HepG2 (cell line): ENCODE data around the gene IQCH. TPM values are rescaled to one million over a fixed set of nuclear protein-coding genes. Genes with fewer than 3 reads are reported as not detected.

Experiments used
- AHDC1 ChIP-seq: sonication (generic); formaldehyde crosslinking; IDR thresholded peaks from 2 replicates; pipeline ENCODE4 v1.5.1; 2020; ENCODE audit warnings: mild to moderate bottlenecking, missing genetic modification reagents, borderline replicate concordance
- ATAD3A ChIP-seq: sonication (generic); formaldehyde crosslinking; IDR thresholded peaks from 2 replicates; pipeline ENCODE4 v1.4.0; 2020; ENCODE audit warnings: missing genetic modification reagents
- HNRNPL ChIP-seq: fragments of 200-400 bp; formaldehyde crosslinking; IDR thresholded peaks from 2 replicates; pipeline ENCODE4 v1.6.1; 2017; ENCODE audit warnings: mild to moderate bottlenecking, low read depth, low read length
- KDM6A ChIP-seq: IDR thresholded peaks from 2 replicates; pipeline ENCODE4 v1.6.1; 2016; ENCODE audit warnings: low read depth
- KLF11 ChIP-seq: IDR thresholded peaks from 2 replicates; pipeline ENCODE4 v1.6.1; 2016; ENCODE audit warnings: missing compliant biosample characterization
- MED1 ChIP-seq: sonication (generic); formaldehyde crosslinking; IDR thresholded peaks from 2 replicates; pipeline ENCODE4 v1.4.0; 2020; ENCODE audit warnings: missing genetic modification reagents
- MLLT10 ChIP-seq: sonication (generic); formaldehyde crosslinking; IDR thresholded peaks from 2 replicates; pipeline ENCODE4 v1.4.0; 2020; ENCODE audit warnings: missing genetic modification reagents
- NR0B2 ChIP-seq: sonication (generic); formaldehyde crosslinking; IDR thresholded peaks from 2 replicates; pipeline ENCODE4 v1.4.0; 2020; ENCODE audit warnings: mild to moderate bottlenecking, missing genetic modification reagents
- SP1 ChIP-seq, 2 experiments: fragments of 450-650 bp in 1 of 2; sonication (generic) in 1 of 2; formaldehyde crosslinking in 1 of 2; IDR thresholded peaks; 2 replicates each; pipeline versions ENCODE4 v1.4.0 to v1.6.1; 2016 to 2020; ENCODE audit warnings: missing genetic modification reagents in 1 of 2
- ZFP41 ChIP-seq: sonication (generic); formaldehyde crosslinking; IDR thresholded peaks from 2 replicates; pipeline ENCODE4 v1.4.0; 2020; ENCODE audit warnings: mild to moderate bottlenecking, missing genetic modification reagents, borderline replicate concordance
- ZFP62 ChIP-seq: sonication (generic); formaldehyde crosslinking; IDR thresholded peaks from 2 replicates; pipeline ENCODE4 v1.4.0; 2020; ENCODE audit warnings: missing genetic modification reagents
- ZNF292 ChIP-seq: sonication (generic); formaldehyde crosslinking; IDR thresholded peaks from 2 replicates; pipeline ENCODE4 v1.8.1; 2022; ENCODE audit warnings: mild to moderate bottlenecking, low read depth, missing genetic modification reagents, borderline replicate concordance
- ZNF296 ChIP-seq: sonication (generic); formaldehyde crosslinking; conservative IDR thresholded peaks from 2 replicates; pipeline ENCODE4 v1.5.0; 2020; ENCODE audit warnings: mild to moderate bottlenecking, missing genetic modification reagents
- ZNF569 ChIP-seq: sonication (generic); formaldehyde crosslinking; IDR thresholded peaks from 2 replicates; pipeline ENCODE4 v1.5.0; 2020; ENCODE audit warnings: mild to moderate bottlenecking, missing genetic modification reagents, moderate library complexity, borderline replicate concordance
- ZNF644 ChIP-seq: IDR thresholded peaks from 2 replicates; pipeline ENCODE4 v1.6.1; 2016; ENCODE audit warnings: low read depth
- ZNF784 ChIP-seq: sonication (generic); formaldehyde crosslinking; IDR thresholded peaks from 2 replicates; pipeline ENCODE4 v1.5.1; 2020; ENCODE audit warnings: missing genetic modification reagents, mild to moderate bottlenecking, borderline replicate concordance
- polyA plus RNA-seq, 8 experiments: library from polyadenylated mRNA; depleted of rRNA in 3 of 8; stranded (reverse) in 7 of 8; unstranded in 1 of 8; fragments of >200 nt; fragmentation: Illumina TruSeq in 4 of 8; extraction: Trizol in 4 of 8; gene quantifications; 2 replicates each; pipeline versions ENCODE4 v1.2.1 to v1.2.3, GENCODE V29; 2011 to 2016; ENCODE audit warnings: low read depth in 4 of 8, missing spikeins in 1 of 8, mixed read lengths in 1 of 8; ENCODE audit not compliant: insufficient read depth in 1 of 8
- total RNA-seq, 5 experiments: library from RNA; depleted of rRNA; stranded (reverse); fragments of >200 nt; fragmentation: Illumina TruSeq; extraction: Trizol; gene quantifications; 2 replicates each; pipeline ENCODE4 v1.2.3, GENCODE V29; 2016; ENCODE audit warnings: low read depth in 1 of 5
- TF ChIP-seq, protein P1 (sequence below): IDR thresholded peaks from 2 replicates; pipeline ENCODE4 v1.6.1; 2016; ENCODE audit warnings: low read depth
- TF ChIP-seq, protein P2 (sequence below): sonication (generic); formaldehyde crosslinking; IDR thresholded peaks from 2 replicates; pipeline ENCODE4 v1.5.0; 2020; ENCODE audit warnings: mild to moderate bottlenecking, missing genetic modification reagents

Gene IQCH
- total and polyA plus RNA-seq, 2 of the 13 experiments (the other 11 are each of a cell fraction or from before 2014, with no cell fraction given), result 0.16 to 0.55 TPM

- TF ChIP-seq AHDC1 (CRISPR knock-in tag) (0 out of 2 replicates have a peak, but pooled peaks have one; percentile 11), MLLT10 (CRISPR knock-in tag) (no peak), ZNF644 (no peak), ATAD3A (CRISPR knock-in tag) (peak; percentile 74; the same call in 1 of the 2 replicates), ZNF292 (CRISPR knock-in tag) (no peak; the same call in 1 of the 2 replicates), KLF11 (CRISPR knock-in tag) (peak; percentile 78; the same call in 1 of the 2 replicates), ZNF569 (CRISPR knock-in tag) (0 out of 2 replicates have a peak, but pooled peaks have one; percentile 69), NR0B2 (peak; percentile 98), HNRNPL (peak; percentile 63; the same call in 1 of the 2 replicates), MED1 (peak; percentile 73), SP1 (IDR thresholded peaks at IDR 0.05) (no peak), SP1 (CRISPR knock-in tag; IDR thresholded peaks at IDR 0.05) (no peak), ZFP62 (CRISPR knock-in tag) (no peak), KDM6A (CRISPR knock-in tag) (no peak), ZNF784 (CRISPR knock-in tag) (peak; percentile 83; the same call in 1 of the 2 replicates), ZNF296 (CRISPR knock-in tag) (peak; percentile 91; the same call in 1 of the 2 replicates), ZFP41 (CRISPR knock-in tag) (peak; percentile 95; the same call in 1 of the 2 replicates)
- TF ChIP-seq, protein P1, sequence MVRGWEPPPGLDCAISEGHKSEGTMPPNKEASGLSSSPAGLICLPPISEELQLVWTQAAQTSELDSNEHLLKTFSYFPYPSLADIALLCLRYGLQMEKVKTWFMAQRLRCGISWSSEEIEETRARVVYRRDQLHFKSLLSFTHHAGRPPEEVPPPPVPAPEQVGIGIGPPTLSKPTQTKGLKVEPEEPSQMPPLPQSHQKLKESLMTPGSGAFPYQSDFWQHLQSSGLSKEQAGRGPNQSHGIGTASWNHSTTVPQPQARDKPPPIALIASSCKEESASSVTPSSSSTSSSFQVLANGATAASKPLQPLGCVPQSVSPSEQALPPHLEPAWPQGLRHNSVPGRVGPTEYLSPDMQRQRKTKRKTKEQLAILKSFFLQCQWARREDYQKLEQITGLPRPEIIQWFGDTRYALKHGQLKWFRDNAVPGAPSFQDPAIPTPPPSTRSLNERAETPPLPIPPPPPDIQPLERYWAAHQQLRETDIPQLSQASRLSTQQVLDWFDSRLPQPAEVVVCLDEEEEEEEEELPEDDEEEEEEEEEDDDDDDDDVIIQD, result no peak
- TF ChIP-seq, protein P2, sequence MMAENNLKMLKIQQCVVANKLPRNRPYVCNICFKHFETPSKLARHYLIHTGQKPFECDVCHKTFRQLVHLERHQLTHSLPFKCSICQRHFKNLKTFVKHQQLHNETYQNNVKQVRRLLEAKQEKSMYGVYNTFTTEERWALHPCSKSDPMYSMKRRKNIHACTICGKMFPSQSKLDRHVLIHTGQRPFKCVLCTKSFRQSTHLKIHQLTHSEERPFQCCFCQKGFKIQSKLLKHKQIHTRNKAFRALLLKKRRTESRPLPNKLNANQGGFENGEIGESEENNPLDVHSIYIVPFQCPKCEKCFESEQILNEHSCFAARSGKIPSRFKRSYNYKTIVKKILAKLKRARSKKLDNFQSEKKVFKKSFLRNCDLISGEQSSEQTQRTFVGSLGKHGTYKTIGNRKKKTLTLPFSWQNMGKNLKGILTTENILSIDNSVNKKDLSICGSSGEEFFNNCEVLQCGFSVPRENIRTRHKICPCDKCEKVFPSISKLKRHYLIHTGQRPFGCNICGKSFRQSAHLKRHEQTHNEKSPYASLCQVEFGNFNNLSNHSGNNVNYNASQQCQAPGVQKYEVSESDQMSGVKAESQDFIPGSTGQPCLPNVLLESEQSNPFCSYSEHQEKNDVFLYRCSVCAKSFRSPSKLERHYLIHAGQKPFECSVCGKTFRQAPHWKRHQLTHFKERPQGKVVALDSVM (CRISPR knock-in tag), result peak; percentile 76; the same call in 1 of the 2 replicates
Observed at GRCh38 chr15:67521029-67521782, 266.6 kb downstream of the IQCH start, which contains the start of gene C15orf61 (continued).
